Choroid plexus epithelial cell (primary cell): ENCODE results near the gene ASCL4.

Experiments used
- DNase-seq: peaks from one replicate; pipeline ENCODE4 v3.0.0-alpha.2; 2010; ENCODE audit warnings: low read depth
- H3K4me3 ChIP-seq: 2 replicates; pipeline ENCODE4 v1.5.1; 2011; ENCODE audit warnings: low read depth, mild to moderate bottlenecking, control low read depth, low read length, moderate library complexity
- TF ChIP-seq, protein P1 (sequence below): conservative IDR thresholded peaks from 2 replicates; pipeline ENCODE4 v1.5.1; 2011; ENCODE audit warnings: low read depth, mild to moderate bottlenecking, control low read depth, inconsistent platforms, low read length, moderate library complexity

ASCL4 gene

DNA sequence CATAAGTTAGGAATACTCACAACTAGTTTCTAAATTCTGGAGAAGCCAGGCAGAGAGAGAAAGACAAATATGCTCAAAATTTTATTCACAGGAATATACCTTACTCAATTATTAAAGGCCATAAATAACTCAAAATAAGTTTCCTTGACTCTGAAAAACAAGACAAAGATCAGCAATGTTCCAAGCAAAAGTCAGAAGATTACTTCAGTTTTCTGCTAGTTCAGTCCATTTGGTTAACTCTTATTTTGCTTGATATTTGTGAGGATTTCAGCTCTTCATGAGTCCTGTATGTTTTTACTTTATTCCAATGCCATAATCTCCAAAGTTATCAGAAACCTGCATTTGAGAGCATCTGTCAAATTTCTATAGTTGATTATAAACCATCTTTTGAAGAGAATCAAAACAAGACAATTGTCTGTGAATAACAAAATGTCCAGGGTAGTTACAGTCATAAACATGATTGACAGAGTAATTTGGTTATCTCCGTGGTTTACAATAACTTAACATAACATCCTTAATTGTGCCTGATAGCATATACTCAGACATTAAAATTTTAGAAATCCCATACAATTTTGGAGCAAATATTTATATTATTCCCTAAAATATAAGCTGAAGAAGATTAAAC, 17.1 kb downstream of the ASCL4 start:
- H3K4me3 ChIP-seq: no peak overlapping the region
- DNase-seq: no peak
- TF ChIP-seq, protein P1, sequence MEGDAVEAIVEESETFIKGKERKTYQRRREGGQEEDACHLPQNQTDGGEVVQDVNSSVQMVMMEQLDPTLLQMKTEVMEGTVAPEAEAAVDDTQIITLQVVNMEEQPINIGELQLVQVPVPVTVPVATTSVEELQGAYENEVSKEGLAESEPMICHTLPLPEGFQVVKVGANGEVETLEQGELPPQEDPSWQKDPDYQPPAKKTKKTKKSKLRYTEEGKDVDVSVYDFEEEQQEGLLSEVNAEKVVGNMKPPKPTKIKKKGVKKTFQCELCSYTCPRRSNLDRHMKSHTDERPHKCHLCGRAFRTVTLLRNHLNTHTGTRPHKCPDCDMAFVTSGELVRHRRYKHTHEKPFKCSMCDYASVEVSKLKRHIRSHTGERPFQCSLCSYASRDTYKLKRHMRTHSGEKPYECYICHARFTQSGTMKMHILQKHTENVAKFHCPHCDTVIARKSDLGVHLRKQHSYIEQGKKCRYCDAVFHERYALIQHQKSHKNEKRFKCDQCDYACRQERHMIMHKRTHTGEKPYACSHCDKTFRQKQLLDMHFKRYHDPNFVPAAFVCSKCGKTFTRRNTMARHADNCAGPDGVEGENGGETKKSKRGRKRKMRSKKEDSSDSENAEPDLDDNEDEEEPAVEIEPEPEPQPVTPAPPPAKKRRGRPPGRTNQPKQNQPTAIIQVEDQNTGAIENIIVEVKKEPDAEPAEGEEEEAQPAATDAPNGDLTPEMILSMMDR: no peak

DNA sequence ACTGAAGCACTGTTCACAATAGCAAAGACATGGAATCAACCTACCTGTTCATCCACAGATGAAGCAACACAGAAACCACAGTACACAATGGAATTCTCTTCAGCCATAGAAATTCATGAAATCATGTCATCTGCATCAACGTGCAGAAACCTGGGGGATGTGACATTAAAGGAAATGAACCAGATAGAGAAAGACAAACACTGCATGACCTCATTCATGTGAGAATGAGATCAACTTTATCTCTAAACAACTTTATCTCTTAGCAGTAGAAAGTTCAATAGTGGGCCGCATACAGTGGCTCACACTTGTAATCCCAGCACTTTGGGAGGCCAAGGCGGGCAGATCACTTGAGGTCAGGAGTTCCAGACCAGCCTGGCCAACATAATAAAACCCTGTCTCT, 19.9 kb downstream of the ASCL4 start:
- no peak for DNase-seq
- TF ChIP-seq, protein P1: no peak
- no peak overlapping the region for H3K4me3 ChIP-seq

DNA sequence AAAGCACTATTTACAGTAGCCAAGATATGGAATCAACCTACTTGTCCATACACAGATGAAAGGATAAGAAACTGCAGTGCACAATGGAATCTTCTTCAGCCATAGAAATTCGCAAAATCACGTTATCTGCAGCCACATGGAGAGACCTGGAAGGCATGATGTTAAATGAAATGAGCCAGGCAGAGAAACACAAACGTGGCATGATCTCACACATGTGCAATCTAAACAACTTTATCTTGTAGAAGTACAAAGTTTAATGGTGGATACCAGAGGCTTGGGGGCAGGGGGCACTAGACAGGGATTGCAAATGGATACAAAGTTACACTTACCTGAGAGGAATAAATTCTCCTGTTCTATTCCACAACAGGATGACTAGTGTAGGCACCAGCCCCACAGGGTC, 24.1 kb downstream of the ASCL4 start:
- DNase-seq: no peak
- no peak overlapping the region for H3K4me3 ChIP-seq
- TF ChIP-seq, protein P1: no peak

DNA sequence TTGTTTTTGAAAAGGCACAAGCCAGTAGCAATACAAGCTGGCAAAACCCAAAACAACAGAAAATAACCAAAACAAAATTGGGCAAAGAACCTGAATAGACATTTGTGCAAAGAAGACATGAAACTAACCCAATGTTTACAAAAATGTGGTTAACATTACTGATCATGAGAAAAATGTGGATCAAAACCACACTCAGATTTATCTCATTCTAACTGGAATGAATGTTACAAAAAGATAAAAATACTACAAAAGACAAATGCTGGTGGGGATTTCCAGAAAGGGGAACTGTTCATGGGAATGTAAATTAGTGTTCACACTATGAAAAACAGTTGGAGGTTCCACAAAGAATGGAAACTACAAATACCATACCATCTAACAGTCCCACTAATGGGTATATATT, 26.6 kb downstream of the ASCL4 start:
- TF ChIP-seq, protein P1: no peak
- DNase-seq: peak; percentile 47
- H3K4me3 ChIP-seq: no peak overlapping the region

DNA sequence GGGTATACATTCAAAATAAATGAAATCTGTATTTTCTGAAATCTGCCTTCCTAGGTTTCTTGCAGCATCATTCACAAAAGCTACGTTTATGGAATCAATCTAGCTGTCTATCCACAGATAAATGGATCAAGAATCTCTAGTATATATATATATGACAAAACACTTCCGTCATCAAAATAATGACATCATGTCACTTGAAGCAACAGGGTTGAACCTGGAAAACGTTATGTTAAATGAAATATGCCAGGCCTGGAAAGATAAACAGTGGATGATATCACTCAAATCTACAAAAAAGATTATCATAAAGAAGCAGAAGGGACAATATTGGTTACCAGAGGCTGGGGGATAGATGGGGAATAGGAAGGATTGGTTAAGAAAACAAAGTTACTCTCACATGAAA, 28.6 kb downstream of the ASCL4 start:
- no peak overlapping the region for H3K4me3 ChIP-seq
- TF ChIP-seq, protein P1: no peak
- DNase-seq: no peak

DNA sequence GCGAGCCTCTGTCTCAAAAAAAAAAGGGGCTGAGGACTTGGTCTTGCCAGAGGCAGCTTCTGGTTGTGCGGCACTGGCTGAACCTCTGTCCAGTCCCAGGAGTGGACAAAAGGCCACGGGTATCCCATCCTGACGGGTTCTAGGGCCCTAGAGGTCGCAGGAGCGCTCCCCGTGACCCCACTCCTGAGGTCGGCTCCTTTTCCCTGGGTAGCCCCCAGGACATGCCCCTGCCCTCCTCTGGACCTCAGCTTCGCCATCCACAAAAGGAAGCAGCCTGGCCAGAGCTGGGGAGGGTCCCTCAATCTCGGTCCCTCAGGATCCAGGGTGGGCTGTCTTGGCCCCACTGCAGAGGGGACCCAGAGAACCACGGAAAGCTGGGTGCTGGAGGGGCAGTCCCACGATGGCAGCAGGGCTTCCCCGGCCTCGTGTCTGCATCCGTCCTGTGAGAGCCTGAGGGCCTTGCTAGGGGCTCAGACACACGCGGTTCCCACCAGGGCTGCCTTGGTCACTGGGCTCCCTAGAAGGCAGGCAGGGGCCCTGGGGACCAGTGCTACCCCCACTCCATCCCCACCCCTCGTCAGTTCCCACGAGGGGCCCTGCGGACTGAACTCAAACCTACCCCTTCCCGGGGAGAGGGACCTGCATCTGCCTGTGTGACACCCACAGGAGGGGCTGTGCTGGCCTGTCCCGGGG, 31.1 kb downstream of the ASCL4 start:
- no peak overlapping the region for H3K4me3 ChIP-seq
- no peak for DNase-seq
- TF ChIP-seq, protein P1: no peak

DNA sequence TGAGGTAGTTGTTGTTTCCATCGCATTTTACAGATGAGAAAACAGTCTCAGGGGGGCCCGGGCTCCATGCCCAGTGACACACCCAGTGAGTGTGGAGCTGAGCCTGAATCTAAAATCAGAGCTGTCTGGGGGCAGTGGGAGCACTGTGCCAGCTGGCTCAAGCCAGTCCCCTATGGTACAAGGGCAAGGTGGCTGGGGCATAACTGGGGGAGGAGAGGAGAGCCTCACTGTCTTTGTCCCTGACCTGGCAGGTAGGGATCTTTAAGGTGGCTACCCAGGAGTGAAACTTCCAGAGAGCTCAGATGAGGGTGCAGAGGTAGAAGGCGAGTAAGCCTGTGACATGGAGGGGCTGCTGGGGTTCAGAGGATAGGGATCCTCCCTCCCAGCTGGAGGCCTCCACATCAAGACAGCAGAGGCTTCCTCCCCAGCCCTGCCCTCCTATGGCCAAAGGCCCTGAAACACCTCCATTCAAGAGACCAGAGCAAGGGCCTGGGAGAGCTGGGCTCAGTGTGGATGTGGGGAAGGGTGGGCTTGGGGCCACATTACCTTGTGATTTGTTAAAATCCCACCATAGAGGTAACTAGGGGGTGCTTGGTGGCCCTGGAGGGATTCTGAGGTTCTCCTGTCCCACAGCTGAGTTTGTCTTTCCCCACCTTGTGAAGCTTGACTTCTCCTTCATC, 33.1 kb downstream of the ASCL4 start:
- H3K4me3 ChIP-seq: no peak overlapping the region
- TF ChIP-seq, protein P1: no peak
- DNase-seq: no peak
